HG03025 (cell line): ENCODE data around the gene GSN.

Experiments used
- ATAC-seq: cut with Tn5 transposase; IDR thresholded peaks from one replicate; pipeline ENCODE4 v1.9.1; 2021; ENCODE audit warnings: mild to moderate bottlenecking, moderate library complexity; ENCODE audit not compliant: unreplicated experiment, low FRiP score

GSN gene

GRCh38 chr9:121271368-121272341 is 3.7 kb downstream of the GSN start:
- ATAC-seq = no peak

GRCh38 chr9:121272401-121272948 is 4.5 kb downstream of the GSN start:
- ATAC-seq = no peak

GRCh38 chr9:121273064-121273775 is 5.3 kb downstream of the GSN start:
- no peak for ATAC-seq

- no peak for ATAC-seq
These were observed 6.9 kb downstream of the GSN start for GRCh38 chr9:121274851-121275250.

- ATAC-seq = no peak
These were observed 8.1 kb downstream of the GSN start for GRCh38 chr9:121275781-121276658.

- ATAC-seq = no peak
These were observed 9.1 kb downstream of the GSN start for GRCh38 chr9:121277026-121277425.

GRCh38 chr9:121277518-121278295 is 9.7 kb downstream of the GSN start:
- ATAC-seq = no peak

GRCh38 chr9:121278477-121279261 is 10.7 kb downstream of the GSN start:
- no peak for ATAC-seq

- ATAC-seq = no peak
These were observed 11.9 kb downstream of the GSN start for GRCh38 chr9:121279776-121280388.

GRCh38 chr9:121280715-121281613 is 13.0 kb downstream of the GSN start:
- no peak for ATAC-seq

- no peak for ATAC-seq
These were observed 13.8 kb downstream of the GSN start for GRCh38 chr9:121281614-121282276.

GRCh38 chr9:121282277-121283079 is 14.5 kb downstream of the GSN start:
- no peak for ATAC-seq

- ATAC-seq = no peak
These were observed 15.1 kb downstream of the GSN start for GRCh38 chr9:121283080-121283398.

GRCh38 chr9:121283856-121284732 is 16.1 kb downstream of the GSN start:
- ATAC-seq = no peak

GRCh38 chr9:121284733-121285451 is 16.9 kb downstream of the GSN start:
- no peak for ATAC-seq
